Brain microvascular endothelial cell (primary cell): ENCODE data around the gene DNAAF5.

Source experiments
- DNase-seq: peaks from one replicate; pipeline ENCODE4 v3.0.0-alpha.2; 2020
- H3K27ac ChIP-seq: fragments of 250-450 bp; sonication (Bioruptor Pico); 2 replicates; pipeline ENCODE4 v1.5.1; 2020; ENCODE audit warnings: mild to moderate bottlenecking, moderate library complexity
- H3K27me3 ChIP-seq: fragments of 250-450 bp; sonication (Bioruptor Pico); replicated peaks from 2 replicates; pipeline ENCODE4 v1.5.1; 2020; ENCODE audit warnings: mild to moderate bottlenecking
- H3K36me3 ChIP-seq: fragments of 250-450 bp; sonication (Bioruptor Pico); replicated peaks from 2 replicates; pipeline ENCODE4 v1.5.1; 2020; ENCODE audit warnings: mild to moderate bottlenecking
- H3K4me3 ChIP-seq: 2 replicates; pipeline ENCODE4 v1.5.1; 2011; ENCODE audit warnings: low read depth, mild to moderate bottlenecking, control low read depth, low read length, moderate library complexity
- CTCF ChIP-seq: IDR thresholded peaks from 2 replicates; pipeline ENCODE4 v1.5.1; 2011; ENCODE audit warnings: low read depth, mild to moderate bottlenecking, moderate library complexity, low read length, control low read depth, inconsistent platforms; ENCODE audit errors: missing control alignments
- in situ Hi-C: cut with HindIII; loops from 2 replicates; pipeline ENCODE4 v1.10.0; 2017; ENCODE audit warnings: low sequenced_read_pairs, low pct_ligation_motif_present

The DNAAF5 gene

GRCh38 chr7:805261-805660, 78.8 kb downstream of the DNAAF5 start:
- no peaks in the 10 kb centered on the region for H3K27me3 ChIP-seq
- H3K4me3 ChIP-seq: no peak overlapping the region
- in situ Hi-C loops: no loop called here
- TF ChIP-seq CTCF: no peak
- DNase-seq: no peak
- no peak overlapping the region for H3K27ac ChIP-seq
- H3K36me3 ChIP-seq: no peaks in the 10 kb centered on the region

GRCh38 chr7:815284-816216, 89.1 kb downstream of the DNAAF5 start:
- Histone ChIP-seq H3K27me3 (no peaks in the 10 kb centered on the region), H3K4me3 (peak overlapping the region; percentile 59), H3K36me3 (no peaks in the 10 kb centered on the region), H3K27ac (no peak overlapping the region)
- no peak for TF ChIP-seq CTCF
- no peak for DNase-seq
- in situ Hi-C loops: no loop called here

GRCh38 chr7:816300-816750, 89.8 kb downstream of the DNAAF5 start:
- in situ Hi-C loops: no loop called here
- no peaks in the 10 kb centered on the region for H3K36me3 ChIP-seq

GRCh38 chr7:816751-817671, 90.5 kb downstream of the DNAAF5 start:
- Histone ChIP-seq H3K27ac (peak overlapping the region; percentile 61), H3K4me3 (peak overlapping the region; percentile 73), H3K36me3 (no peaks in the 10 kb centered on the region), H3K27me3 (no peaks in the 10 kb centered on the region)
- in situ Hi-C loops: no loop called here
- DNase-seq: no peak
- TF ChIP-seq CTCF: no peak

More at GRCh38 chr7:816300-816750, 89.8 kb downstream of the DNAAF5 start:
- no peak for TF ChIP-seq CTCF
- peak overlapping the region; percentile 73 for H3K4me3 ChIP-seq
- DNase-seq: peak; percentile 92
- H3K27ac ChIP-seq: no peak overlapping the region
- H3K27me3 ChIP-seq: no peaks in the 10 kb centered on the region

- no peak overlapping the region for H3K27ac ChIP-seq
- no peak overlapping the region for H3K4me3 ChIP-seq
- DNase-seq: peak; percentile 42
- no peaks in the 10 kb centered on the region for H3K36me3 ChIP-seq
- no peaks in the 10 kb centered on the region for H3K27me3 ChIP-seq
- TF ChIP-seq CTCF: peak; percentile 30
- in situ Hi-C loops: no loop called here
These were observed 91.7 kb downstream of the DNAAF5 start for GRCh38 chr7:818031-818699.
